Sigmoid colon (tissue), 7 donors: Measurements from ENCODE around the gene KCNQ4. TPM values are rescaled to one million over a fixed set of nuclear protein-coding genes. Genes with fewer than 3 reads are reported as not detected.

Experiments used
- DNase-seq: peaks from one replicate; pipeline ENCODE4 v3.0.0-alpha.2; 2019
- H3K27ac ChIP-seq, 4 donors: fragments of 200-600 bp; sonication (generic); one replicate each; pipeline ENCODE4 v1.5.1; 2016 to 2019; ENCODE audit warnings: mild to moderate bottlenecking in 1 of 4
- H3K27me3 ChIP-seq, 3 donors: fragments of 200-600 bp; sonication (generic); one replicate each; pipeline ENCODE4 v1.5.1; 2019; ENCODE audit warnings: mild to moderate bottlenecking in 1 of 3
- H3K36me3 ChIP-seq, 4 donors: fragments of 200-600 bp; sonication (generic); one replicate each; pipeline ENCODE4 v1.5.1; 2016 to 2019
- H3K4me1 ChIP-seq, 4 donors: fragments of 200-600 bp; sonication (generic); one replicate each; pipeline ENCODE4 v1.5.1; 2017 to 2019
- H3K4me3 ChIP-seq, 4 donors: fragments of 200-600 bp; sonication (generic); one replicate each; pipeline ENCODE4 v1.5.1; 2017 to 2019; ENCODE audit warnings: mild to moderate bottlenecking in 2 of 4, moderate library complexity in 1 of 4
- H3K9me3 ChIP-seq, 4 donors: fragments of 200-600 bp in 3 of 4; sonication (generic) in 3 of 4; one replicate each; pipeline versions ENCODE4 v1.5.1 to v1.6.1; 2013 to 2019
- CTCF ChIP-seq, 4 experiments: fragments of 450-650 bp in 3 of 4; fragments of 200-600 bp in 1 of 4; IDR thresholded peaks; one replicate each; pipeline ENCODE4 v1.5.1; 2016 to 2019; ENCODE audit warnings: antibody characterized with exemption in 4 of 4, mild to moderate bottlenecking in 3 of 4, moderate library complexity in 2 of 4
- EP300 ChIP-seq, 4 donors: sonication (generic); formaldehyde crosslinking; IDR thresholded peaks; one replicate each; pipeline ENCODE4 v1.6.1; 2017; ENCODE audit warnings: antibody characterized with exemption in 4 of 4
- POLR2A ChIP-seq, 2 donors: fragments of 450-650 bp; IDR thresholded peaks; one replicate each; pipeline ENCODE4 v1.6.1; 2016; ENCODE audit warnings: antibody characterized with exemption in 2 of 2, mild to moderate bottlenecking in 2 of 2, moderate library complexity in 2 of 2
- POLR2AphosphoS5 ChIP-seq, 4 donors: sonication (generic); formaldehyde crosslinking; IDR thresholded peaks; one replicate each; pipeline ENCODE4 v1.6.1; 2017; ENCODE audit warnings: antibody characterized with exemption in 4 of 4
- whole genome bisulfite sequencing, 2 donors: extraction: QIAGEN DNeasy Blood & Tissue Kit; methylation state at CpG; one replicate each; pipeline ENCODE4 v1.1.7; 2013; 5-methylcytosine and 5-hydroxymethylcytosine counted together
- intact Hi-C: fragments of 100-400 bp; cut with DNase I; formaldehyde crosslinking; loops from one replicate; pipeline ENCODE4 v1.15.1; 2023
- polyA plus RNA-seq, 3 donors: library from polyadenylated mRNA; stranded (reverse); fragments of 200-250 nt; gene quantifications; one replicate each; pipeline ENCODE4 v1.2.3, GENCODE V29; 2013
- total RNA-seq, 4 donors: library from RNA; depleted of rRNA; stranded (reverse); fragments of >200 nt; gene quantifications; one replicate each; pipeline ENCODE4 v1.1.0, GENCODE V29; 2016
- donor health status: healthy with polysubstance abuse.
- donor health status: Bipolar disorder and iron deficiency.
- donor health status: healthy.

KCNQ4 gene
- total and polyA plus RNA-seq, 7 donors = 0.60 to 10.8 (median 6.3) TPM; not detected in 1

GRCh38 chr1:40838980-40839942, 55.7 kb downstream of the KCNQ4 start:
- no peak for TF ChIP-seq CTCF (IDR thresholded peaks at IDR 0.05)
- TF ChIP-seq POLR2AphosphoS5 (IDR thresholded peaks at IDR 0.05) = no peak
- no peak for TF ChIP-seq EP300 (IDR thresholded peaks at IDR 0.05)
- TF ChIP-seq POLR2A (IDR thresholded peaks at IDR 0.05) = no peak
- H3K36me3 ChIP-seq = peaks cover 14 to 59% (median 23%) of the 10 kb centered on the region in 4 donors
- H3K4me1 ChIP-seq = no peaks in the 10 kb centered on the region
- H3K9me3 ChIP-seq = peaks cover 0 to 3% (median 0%) of the 10 kb centered on the region in 4 donors
- no peaks in the 10 kb centered on the region for H3K27me3 ChIP-seq
- 91 to 93% methylated on average over 15 of the region's 15 CpGs for WGBS, 2 donors
- intact Hi-C loops = no loop called here
- DNase-seq = no peak
- H3K4me3 ChIP-seq = no peak overlapping the region
- no peak overlapping the region for H3K27ac ChIP-seq

GRCh38 chr1:40839943-40840335, 56.4 kb downstream of the KCNQ4 start:
- TF ChIP-seq POLR2A (IDR thresholded peaks at IDR 0.05) (no peak), POLR2AphosphoS5 (IDR thresholded peaks at IDR 0.05) (no peak), EP300 (IDR thresholded peaks at IDR 0.05) (no peak), CTCF (IDR thresholded peaks at IDR 0.05) (no peak)
- Histone ChIP-seq H3K36me3 (peaks cover 11 to 52% (median 19%) of the 10 kb centered on the region in 4 donors), H3K4me1 (peaks cover 0 to 5% (median 3%) of the 10 kb centered on the region in 4 donors), H3K9me3 (peaks cover 0 to 3% (median 0%) of the 10 kb centered on the region in 4 donors), H3K27me3 (no peaks in the 10 kb centered on the region), H3K27ac (no peak overlapping the region), H3K4me3 (no peak overlapping the region)
- 95% methylated on average over 5 of the region's 5 CpGs for WGBS, 2 donors
- intact Hi-C loops = loop anchor here (10.0 kb wide), 1 partner anchor 305 kb away; the partner anchor contains the start of gene ZNF684
- DNase-seq = no peak

GRCh38 chr1:40840526-40841323, 57.1 kb downstream of the KCNQ4 start:
- Histone ChIP-seq H3K27ac (no peak overlapping the region), H3K27me3 (no peaks in the 10 kb centered on the region), H3K36me3 (peaks cover 5 to 44% (median 12%) of the 10 kb centered on the region in 4 donors), H3K4me3 (no peak overlapping the region), H3K4me1 (peaks cover 0 to 12% (median 10%) of the 10 kb centered on the region in 4 donors), H3K9me3 (peaks cover 0 to 3% (median 0%) of the 10 kb centered on the region in 4 donors)
- TF ChIP-seq POLR2A (IDR thresholded peaks at IDR 0.05) = no peak
- TF ChIP-seq POLR2AphosphoS5 (IDR thresholded peaks at IDR 0.05) = no peak
- no peak for TF ChIP-seq EP300 (IDR thresholded peaks at IDR 0.05)
- TF ChIP-seq CTCF (IDR thresholded peaks at IDR 0.05) = no peak
- 50 to 74% methylated on average over 6 of the region's 6 CpGs for WGBS, 2 donors
- intact Hi-C loops = loop anchor here (10.0 kb wide), 1 partner anchor 306 kb away; the partner anchor contains the start of gene ZNF684
- DNase-seq = no peak

DNA sequence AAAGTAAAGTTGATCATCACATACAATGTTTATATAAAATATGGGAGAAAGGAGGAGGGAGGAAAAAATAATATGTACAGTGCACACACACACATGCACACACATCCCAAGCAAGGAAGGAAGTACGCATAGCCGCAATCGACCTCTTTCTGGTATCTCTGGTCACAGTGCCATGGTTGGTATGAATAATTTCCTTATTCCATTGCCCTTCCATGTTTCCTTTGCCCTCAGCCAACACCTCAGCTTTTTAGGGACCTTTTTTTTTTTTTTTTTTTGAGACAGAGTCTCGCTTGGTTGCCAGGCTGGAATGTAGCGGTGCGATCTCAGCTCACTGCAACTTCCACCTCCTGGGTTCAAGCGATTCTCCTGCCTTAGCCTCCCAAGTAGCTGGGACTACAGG, 58.0 kb downstream of the KCNQ4 start:
- no peak for DNase-seq
- Histone ChIP-seq H3K4me3 (no peak overlapping the region), H3K9me3 (peaks cover 0 to 3% (median 0%) of the 10 kb centered on the region in 4 donors), H3K27ac (no peak overlapping the region), H3K36me3 (peaks cover 5 to 36% (median 12%) of the 10 kb centered on the region in 4 donors), H3K27me3 (no peaks in the 10 kb centered on the region), H3K4me1 (peaks cover 0 to 12% (median 10%) of the 10 kb centered on the region in 4 donors)
- WGBS, 2 donors = 91% methylated on average over 7 of the region's 7 CpGs
- intact Hi-C loops = loop anchor here (10.0 kb wide), 1 partner anchor 307 kb away; the partner anchor contains the start of gene ZNF684
- TF ChIP-seq CTCF (IDR thresholded peaks at IDR 0.05) (no peak), EP300 (IDR thresholded peaks at IDR 0.05) (no peak), POLR2AphosphoS5 (IDR thresholded peaks at IDR 0.05) (no peak), POLR2A (IDR thresholded peaks at IDR 0.05) (no peak)
